HepG2 (cell line): Measurements from ENCODE around the gene PPM1M. TPM values are rescaled to one million over a fixed set of nuclear protein-coding genes. Genes with fewer than 3 reads are reported as not detected.

Experiments
- ATF1 ChIP-seq: IDR thresholded peaks from 2 replicates; pipeline ENCODE4 v1.6.1; 2016; ENCODE audit warnings: mild to moderate bottlenecking, control low read depth
- BHLHE40 ChIP-seq: IDR thresholded peaks from 2 replicates; pipeline ENCODE4 v1.6.1; 2011; ENCODE audit warnings: low read length, improper control_type of control experiment
- ESRRA ChIP-seq: sonication (generic); formaldehyde crosslinking; IDR thresholded peaks from 2 replicates; pipeline ENCODE4 v1.5.1; 2020; ENCODE audit warnings: mild to moderate bottlenecking, low read depth, missing genetic modification reagents
- PAF1 ChIP-seq: IDR thresholded peaks from 2 replicates; pipeline ENCODE4 v1.6.1; 2016; ENCODE audit warnings: missing genetic modification reagents, missing compliant biosample characterization
- PCBP2 ChIP-seq: fragments of 200-400 bp; formaldehyde crosslinking; optimal IDR thresholded peaks from 2 replicates; pipeline ENCODE3; 2018; ENCODE audit warnings: low read length, low read depth; ENCODE audit not compliant: poor library complexity, severe bottlenecking
- POGZ ChIP-seq: sonication (generic); formaldehyde crosslinking; IDR thresholded peaks from 2 replicates; pipeline ENCODE4 v1.4.0; 2020; ENCODE audit warnings: mild to moderate bottlenecking, missing genetic modification reagents
- POLR2AphosphoS5 ChIP-seq: IDR thresholded peaks from 2 replicates; pipeline ENCODE4 v1.6.1; 2012; ENCODE audit warnings: low read depth, low read length
- SALL2 ChIP-seq: sonication (generic); formaldehyde crosslinking; IDR thresholded peaks from 2 replicates; pipeline ENCODE4 v1.8.1; 2023; ENCODE audit warnings: mild to moderate bottlenecking, missing genetic modification reagents, inconsistent platforms
- SMAD9 ChIP-seq: sonication (generic); formaldehyde crosslinking; IDR thresholded peaks from 2 replicates; pipeline ENCODE4 v1.5.1; 2020; ENCODE audit warnings: mild to moderate bottlenecking, missing genetic modification reagents
- SP5 ChIP-seq: IDR thresholded peaks from 2 replicates; pipeline ENCODE4 v1.6.1; 2016; ENCODE audit warnings: low read depth, borderline replicate concordance
- TIGD3 ChIP-seq: sonication (generic); formaldehyde crosslinking; IDR thresholded peaks from 2 replicates; pipeline ENCODE4 v1.5.1; 2020; ENCODE audit warnings: mild to moderate bottlenecking, missing genetic modification reagents, borderline replicate concordance
- ZFP90 ChIP-seq: sonication (generic); formaldehyde crosslinking; IDR thresholded peaks from 2 replicates; pipeline ENCODE4 v1.8.0; 2022; ENCODE audit warnings: missing genetic modification reagents, mild to moderate bottlenecking, inconsistent platforms, borderline replicate concordance
- ZNF142 ChIP-seq: sonication (generic); formaldehyde crosslinking; IDR thresholded peaks from 2 replicates; pipeline ENCODE4 v1.4.0; 2020; ENCODE audit warnings: missing genetic modification reagents
- ZNF251 ChIP-seq: sonication (generic); formaldehyde crosslinking; IDR thresholded peaks from 2 replicates; pipeline ENCODE4 v1.9.0; 2021; ENCODE audit warnings: mild to moderate bottlenecking, missing genetic modification reagents
- ZNF317 ChIP-seq: sonication (generic); formaldehyde crosslinking; IDR thresholded peaks from 2 replicates; pipeline ENCODE4 v1.5.0; 2020; ENCODE audit warnings: mild to moderate bottlenecking, missing genetic modification reagents
- ZNF552 ChIP-seq: sonication (generic); formaldehyde crosslinking; IDR thresholded peaks from 2 replicates; pipeline ENCODE4 v1.9.0; 2022; ENCODE audit warnings: missing genetic modification reagents, mild to moderate bottlenecking, borderline replicate concordance
- ZNF572 ChIP-seq: sonication (generic); formaldehyde crosslinking; IDR thresholded peaks from 2 replicates; pipeline ENCODE4 v1.5.1; 2020; ENCODE audit warnings: mild to moderate bottlenecking, missing genetic modification reagents
- ZNF574 ChIP-seq: sonication (generic); formaldehyde crosslinking; IDR thresholded peaks from 2 replicates; pipeline ENCODE4 v1.4.0; 2020; ENCODE audit warnings: missing genetic modification reagents
- ZNF652 ChIP-seq: IDR thresholded peaks from 2 replicates; pipeline ENCODE4 v1.6.1; 2016; ENCODE audit warnings: low read depth, borderline replicate concordance
- polyA plus RNA-seq, 8 experiments: library from polyadenylated mRNA; depleted of rRNA in 3 of 8; stranded (reverse) in 7 of 8; unstranded in 1 of 8; fragments of >200 nt; fragmentation: Illumina TruSeq in 4 of 8; extraction: Trizol in 4 of 8; gene quantifications; 2 replicates each; pipeline versions ENCODE4 v1.2.1 to v1.2.3, GENCODE V29; 2011 to 2016; ENCODE audit warnings: low read depth in 4 of 8, missing spikeins in 1 of 8, mixed read lengths in 1 of 8; ENCODE audit not compliant: insufficient read depth in 1 of 8
- total RNA-seq, 5 experiments: library from RNA; depleted of rRNA; stranded (reverse); fragments of >200 nt; fragmentation: Illumina TruSeq; extraction: Trizol; gene quantifications; 2 replicates each; pipeline ENCODE4 v1.2.3, GENCODE V29; 2016; ENCODE audit warnings: low read depth in 1 of 5
- TF ChIP-seq, protein P1 (sequence below): sonication (generic); formaldehyde crosslinking; IDR thresholded peaks from 2 replicates; pipeline ENCODE4 v1.8.0; 2022; ENCODE audit warnings: missing genetic modification reagents, mild to moderate bottlenecking, borderline replicate concordance

PPM1M gene
- total and polyA plus RNA-seq, 2 of the 13 experiments (the other 11 are each of a cell fraction or from before 2014, with no cell fraction given): 2.5 to 5.9 TPM

- TF ChIP-seq, protein P1, sequence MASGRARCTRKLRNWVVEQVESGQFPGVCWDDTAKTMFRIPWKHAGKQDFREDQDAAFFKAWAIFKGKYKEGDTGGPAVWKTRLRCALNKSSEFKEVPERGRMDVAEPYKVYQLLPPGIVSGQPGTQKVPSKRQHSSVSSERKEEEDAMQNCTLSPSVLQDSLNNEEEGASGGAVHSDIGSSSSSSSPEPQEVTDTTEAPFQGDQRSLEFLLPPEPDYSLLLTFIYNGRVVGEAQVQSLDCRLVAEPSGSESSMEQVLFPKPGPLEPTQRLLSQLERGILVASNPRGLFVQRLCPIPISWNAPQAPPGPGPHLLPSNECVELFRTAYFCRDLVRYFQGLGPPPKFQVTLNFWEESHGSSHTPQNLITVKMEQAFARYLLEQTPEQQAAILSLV (CRISPR knock-in tag): no peak
- TF ChIP-seq SMAD9 (no peak), ATF1 (CRISPR knock-in tag) (peak; percentile 66; the same call in 1 of the 2 replicates), SP5 (CRISPR knock-in tag) (peak; percentile 80), POGZ (CRISPR knock-in tag) (peak; percentile 61), PAF1 (CRISPR knock-in tag) (no peak), ZNF317 (CRISPR knock-in tag) (peak; percentile 60; the same call in 1 of the 2 replicates), ZNF574 (peak; percentile 95), PCBP2 (no peak), ZNF652 (CRISPR knock-in tag) (peak; percentile 14; the same call in 1 of the 2 replicates), BHLHE40 (no peak), TIGD3 (no peak), ESRRA (CRISPR knock-in tag) (0 out of 2 replicates have a peak, but pooled peaks have one; percentile 44), ZNF251 (CRISPR knock-in tag) (no peak), ZNF572 (no peak), ZNF142 (CRISPR knock-in tag) (peak; percentile 98), ZFP90 (CRISPR knock-in tag) (peak; percentile 94), ZNF552 (CRISPR knock-in tag) (0 out of 2 replicates have a peak, but pooled peaks have one; percentile 33), SALL2 (CRISPR knock-in tag) (0 out of 2 replicates have a peak, but pooled peaks have one; percentile 62), POLR2AphosphoS5 (no peak)
These were observed 35.0 kb upstream of the PPM1M start (continued) for GRCh38 chr3:52210550-52211046.
